A549 (cell line): ENCODE data around the gene DUSP9. TPM values are rescaled to one million over a fixed set of nuclear protein-coding genes. Genes with fewer than 3 reads are reported as not detected.

Source experiments
- ATAC-seq, 2 experiments: fragments of 200-7000 bp in 1 of 2; fragments of >200 bp in 1 of 2; cut with Nextera tagmentation in 1 of 2; cut with Tn5 transposase in 1 of 2; 3 replicates each; pipeline versions ENCODE4 v1.8.0 to v1.9.1; 2018 to 2020; ENCODE audit warnings: mild to moderate bottlenecking in 1 of 2, moderate library complexity in 1 of 2
- CTCF ChIA-PET: fragments of 300-600 bp; sonication (Branson Sonifier 250); formaldehyde crosslinking; extraction: SDS; loops from one replicate; lab custom pipeline; 2021; ENCODE audit warnings: antibody characterized with exemption, inconsistent platforms; lab: Yijun Ruan, JAX
- POLR2A ChIA-PET: fragments of 350-600 bp; formaldehyde crosslinking; extraction: SDS; loops from one replicate; lab custom pipeline; 2021; ENCODE audit warnings: antibody characterized with exemption, inconsistent platforms; lab: Yijun Ruan, JAX
- DNase-seq, 2 experiments: peaks; one replicate each; pipeline versions ENCODE4 v3.0.0 to v3.0.0-alpha.2; 2011 to 2016; ENCODE audit warnings: low read depth in 1 of 2, low spot score in 1 of 2
- FAIRE-seq: peaks from 2 replicates; lab custom pipeline; 2011; peaks lifted over from hg19 to GRCh38; lab: Jason Lieb, UNC
- H3K27ac ChIP-seq, 2 experiments: fragments of >200 bp; sonication (Bioruptor Twin); formaldehyde crosslinking; 3 replicates each; pipeline ENCODE4 v1.5.1; 2016 to 2017
- H3K4me1 ChIP-seq: fragments of >200 bp; sonication (Bioruptor Twin); formaldehyde crosslinking; 3 replicates; pipeline ENCODE4 v1.6.1; 2016
- H3K4me2 ChIP-seq: fragments of >200 bp; sonication (Bioruptor Twin); formaldehyde crosslinking; 3 replicates; pipeline ENCODE4 v1.6.1; 2016
- H3K4me3 ChIP-seq: fragments of >200 bp; sonication (Bioruptor Twin); formaldehyde crosslinking; 3 replicates; pipeline ENCODE4 v1.5.1; 2016
- H3K9me3 ChIP-seq: fragments of >200 bp; sonication (Bioruptor Twin); formaldehyde crosslinking; 3 replicates; pipeline ENCODE4 v1.6.1; 2016
- ATOH8 ChIP-seq: fragments of 250-450 bp; sonication (Bioruptor Pico); IDR thresholded peaks from 2 replicates; pipeline ENCODE4 v1.5.0; 2020; ENCODE audit warnings: low read depth, mild to moderate bottlenecking, moderate library complexity
- BCL3 ChIP-seq: fragments of >200 bp; sonication (Bioruptor Twin); formaldehyde crosslinking; IDR thresholded peaks from 3 replicates; pipeline ENCODE4 v1.6.1; 2016
- CHD4 ChIP-seq: fragments of 200-600 bp; sonication (generic); IDR thresholded peaks from 2 replicates; pipeline ENCODE4 v1.6.1; 2016; ENCODE audit warnings: antibody characterized with exemption, mild to moderate bottlenecking, borderline replicate concordance
- EHMT2 ChIP-seq: fragments of 200-600 bp; sonication (generic); IDR thresholded peaks from 2 replicates; pipeline ENCODE4 v1.6.1; 2016; ENCODE audit warnings: antibody characterized with exemption, low read depth, mild to moderate bottlenecking, moderate library complexity
- HDAC2 ChIP-seq: fragments of 200-600 bp; sonication (generic); IDR thresholded peaks from 2 replicates; pipeline ENCODE4 v1.6.1; 2016
- HOXB13 ChIP-seq: fragments of 250-450 bp; sonication (Bioruptor Pico); IDR thresholded peaks from 2 replicates; pipeline ENCODE4 v1.5.0; 2020; ENCODE audit warnings: low read depth, mild to moderate bottlenecking, moderate library complexity
- HOXB5 ChIP-seq: fragments of 250-450 bp; sonication (Bioruptor Pico); IDR thresholded peaks from 2 replicates; pipeline ENCODE4 v1.5.0; 2020; ENCODE audit warnings: mild to moderate bottlenecking, moderate library complexity
- PHF8 ChIP-seq: fragments of 200-600 bp; sonication (generic); IDR thresholded peaks from 2 replicates; pipeline ENCODE4 v1.6.1; 2016; ENCODE audit warnings: low read depth, mild to moderate bottlenecking, antibody characterized with exemption, moderate library complexity, borderline replicate concordance
- RARB ChIP-seq: fragments of 250-450 bp; sonication (Bioruptor Pico); IDR thresholded peaks from 2 replicates; pipeline ENCODE4 v1.8.0; 2021; ENCODE audit warnings: mild to moderate bottlenecking, moderate library complexity
- RNF2 ChIP-seq: fragments of 200-600 bp; sonication (generic); IDR thresholded peaks from 2 replicates; pipeline ENCODE4 v1.6.1; 2016; ENCODE audit warnings: low read depth, mild to moderate bottlenecking, antibody characterized with exemption, moderate library complexity, borderline replicate concordance
- USF2 ChIP-seq: fragments of 450-650 bp; IDR thresholded peaks from 2 replicates; pipeline ENCODE4 v1.6.1; 2014; ENCODE audit warnings: antibody characterized with exemption
- ZFP36 ChIP-seq: fragments of 450-650 bp; IDR thresholded peaks from 2 replicates; pipeline ENCODE4 v1.6.1; 2014; ENCODE audit warnings: borderline replicate concordance; ENCODE audit not compliant: partially characterized antibody
- ZNF302 ChIP-seq: fragments of 250-450 bp; sonication (Bioruptor Pico); IDR thresholded peaks from 2 replicates; pipeline ENCODE4 v1.9.0; 2021; ENCODE audit warnings: inconsistent platforms, mild to moderate bottlenecking, moderate library complexity
- WGBS: methylation state at CpG from one replicate; pipeline ENCODE4 v1.1.6; 2017; ENCODE audit errors: missing lambda C conversion rate; 5-methylcytosine and 5-hydroxymethylcytosine counted together
- polyA plus RNA-seq, 4 experiments: library from polyadenylated mRNA; depleted of rRNA in 3 of 4; stranded (reverse); fragments of >200 nt; fragmentation: RNase III in 1 of 4; extraction: RNeasy Plus Mini Kit Qiagen cat#74134 plus additional on column Dnase treatment in 1 of 4; gene quantifications; 2 replicates in 3 of 4; 3 replicates in 1 of 4; pipeline ENCODE4 v1.2.3, GENCODE V29; 2011 to 2017
- TF ChIP-seq, protein P1 (sequence below): fragments of 200-600 bp; sonication (generic); IDR thresholded peaks from 2 replicates; pipeline ENCODE4 v1.6.1; 2016; ENCODE audit warnings: antibody characterized with exemption, mild to moderate bottlenecking, moderate library complexity

DUSP9 gene
- polyA plus RNA-seq, 2 of the 4 experiments (the other 2 are of a cell fraction) = 0.75 to 1.6 TPM

DNA sequence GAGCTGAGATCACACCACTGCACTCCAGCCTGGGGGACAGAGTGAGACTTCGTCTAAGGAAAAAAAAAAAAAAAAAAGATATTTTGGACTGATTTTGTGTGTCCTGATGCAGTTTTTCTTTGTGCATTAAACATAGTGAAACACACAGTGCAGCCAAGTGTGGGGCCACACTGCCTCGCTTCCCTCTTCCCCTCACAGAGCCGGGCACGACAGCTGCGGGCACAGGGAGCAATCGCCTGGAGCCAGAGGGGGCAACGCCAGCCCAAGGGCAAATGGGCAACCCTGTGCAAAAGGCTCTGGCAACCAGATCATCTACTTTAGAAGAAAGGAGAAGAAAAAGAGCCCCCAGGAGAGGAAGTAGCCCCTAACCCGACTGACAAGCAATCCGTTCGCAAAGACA lies 34.6 kb upstream of the DUSP9 start:
- TF ChIP-seq HOXB5 (CRISPR knock-in tag) = no peak
- no peak for TF ChIP-seq HDAC2
- no peak for TF ChIP-seq RNF2
- no peak for TF ChIP-seq PHF8
- no peak for TF ChIP-seq ATOH8
- no peak for TF ChIP-seq USF2
- no peak for TF ChIP-seq EHMT2
- TF ChIP-seq BCL3 = no peak
- TF ChIP-seq CHD4 = no peak
- Histone ChIP-seq H3K27ac (no peak overlapping the region), H3K4me1 (peaks cover 6% of the 10 kb centered on the region; the same call in 2 of the 3 replicates), H3K4me3 (no peak overlapping the region), H3K4me2 (no peak overlapping the region), H3K9me3 (no peaks in the 10 kb centered on the region)
- CTCF ChIA-PET = interaction anchor here (0.6 to 2.8 kb wide), 10 partner anchors 9 to 104 kb away, joined by 3 to 17 read pairs (median 3); partner anchors contain the start of gene CCNQ
- POLR2A ChIA-PET = no interaction called here
- no peak for FAIRE-seq
- no peak for DNase-seq
- WGBS = 54% methylated on average over 10 of the region's 10 CpGs
- no peak for ATAC-seq

- FAIRE-seq (no peak), DNase-seq (no peak), ATAC-seq (no peak)
- ChIA-PET CTCF (interaction anchor here (1.0 to 2.8 kb wide), 5 partner anchors 15 to 93 kb away, joined by 3 to 17 read pairs (median 6); no protein-coding TSS in a partner anchor), POLR2A (no interaction called here)
- H3K9me3 ChIP-seq = no peaks in the 10 kb centered on the region
- no peak overlapping the region for H3K4me2 ChIP-seq
- TF ChIP-seq PHF8 (no peak), ZFP36 (no peak), RARB (CRISPR knock-in tag) (no peak), HOXB13 (CRISPR knock-in tag) (no peak)
- TF ChIP-seq, protein P1, sequence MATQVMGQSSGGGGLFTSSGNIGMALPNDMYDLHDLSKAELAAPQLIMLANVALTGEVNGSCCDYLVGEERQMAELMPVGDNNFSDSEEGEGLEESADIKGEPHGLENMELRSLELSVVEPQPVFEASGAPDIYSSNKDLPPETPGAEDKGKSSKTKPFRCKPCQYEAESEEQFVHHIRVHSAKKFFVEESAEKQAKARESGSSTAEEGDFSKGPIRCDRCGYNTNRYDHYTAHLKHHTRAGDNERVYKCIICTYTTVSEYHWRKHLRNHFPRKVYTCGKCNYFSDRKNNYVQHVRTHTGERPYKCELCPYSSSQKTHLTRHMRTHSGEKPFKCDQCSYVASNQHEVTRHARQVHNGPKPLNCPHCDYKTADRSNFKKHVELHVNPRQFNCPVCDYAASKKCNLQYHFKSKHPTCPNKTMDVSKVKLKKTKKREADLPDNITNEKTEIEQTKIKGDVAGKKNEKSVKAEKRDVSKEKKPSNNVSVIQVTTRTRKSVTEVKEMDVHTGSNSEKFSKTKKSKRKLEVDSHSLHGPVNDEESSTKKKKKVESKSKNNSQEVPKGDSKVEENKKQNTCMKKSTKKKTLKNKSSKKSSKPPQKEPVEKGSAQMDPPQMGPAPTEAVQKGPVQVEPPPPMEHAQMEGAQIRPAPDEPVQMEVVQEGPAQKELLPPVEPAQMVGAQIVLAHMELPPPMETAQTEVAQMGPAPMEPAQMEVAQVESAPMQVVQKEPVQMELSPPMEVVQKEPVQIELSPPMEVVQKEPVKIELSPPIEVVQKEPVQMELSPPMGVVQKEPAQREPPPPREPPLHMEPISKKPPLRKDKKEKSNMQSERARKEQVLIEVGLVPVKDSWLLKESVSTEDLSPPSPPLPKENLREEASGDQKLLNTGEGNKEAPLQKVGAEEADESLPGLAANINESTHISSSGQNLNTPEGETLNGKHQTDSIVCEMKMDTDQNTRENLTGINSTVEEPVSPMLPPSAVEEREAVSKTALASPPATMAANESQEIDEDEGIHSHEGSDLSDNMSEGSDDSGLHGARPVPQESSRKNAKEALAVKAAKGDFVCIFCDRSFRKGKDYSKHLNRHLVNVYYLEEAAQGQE = no peak
- peaks cover 6% of the 10 kb centered on the region; the same call in 2 of the 3 replicates for H3K4me1 ChIP-seq
- WGBS = 16% methylated on average over 6 of the region's 6 CpGs
- no peak overlapping the region for H3K27ac ChIP-seq
- H3K4me3 ChIP-seq = no peak overlapping the region
Measured at GRCh38 chrX:153614818-153615217, 32.2 kb upstream of the DUSP9 start.

GRCh38 chrX:153620576-153620975 lies 26.4 kb upstream of the DUSP9 start:
- FAIRE-seq = no peak
- CTCF ChIA-PET = interaction anchor here (0.5 to 10.1 kb wide), 2 partner anchors 11 to 42 kb away, joined by 3 to 43 read pairs; no protein-coding TSS in a partner anchor
- H3K4me2 ChIP-seq = no peak overlapping the region
- TF ChIP-seq ZNF302 = no peak
- TF ChIP-seq, all 56 proteins: peak for 0
- POLR2A ChIA-PET = no interaction called here
- no peaks in the 10 kb centered on the region for H3K9me3 ChIP-seq
- no peak overlapping the region for H3K27ac ChIP-seq
- DNase-seq (no peak), ATAC-seq (no peak)
- WGBS = 43% methylated on average over 5 of the region's 5 CpGs
- no peak overlapping the region for H3K4me3 ChIP-seq
- peaks cover 14% of the 10 kb centered on the region for H3K4me1 ChIP-seq
